ENCODE measurements around the gene CHST11. TPM values are rescaled to one million over a fixed set of nuclear protein-coding genes. Genes with fewer than 3 reads are reported as not detected.

CHST11 gene
- total and polyA plus RNA-seq, 9 of the 15 experiments (the other 6 are each of a cell fraction or from before 2014, with no cell fraction given) = 2.3 to 38.7 (median 15.0) TPM

- TF ChIP-seq ZBTB5 (IDR thresholded peaks at IDR 0.05) (no peak), ESRRA (IDR thresholded peaks at IDR 0.05; ENCODE audit: borderline replicate concordance, low read depth) (no peak), MNT (conservative IDR thresholded peaks at IDR 0.05) (no peak), CHD7 (IDR thresholded peaks at IDR 0.05; ENCODE audit: low read depth, low read length) (no peak), ZNF449 (CRISPR knock-in tag; IDR thresholded peaks at IDR 0.05) (no peak), KDM4B (IDR thresholded peaks at IDR 0.05; ENCODE audit: borderline replicate concordance in 2 of 2, low read depth in 1 of 2) (no peak), SMAD3 (CRISPR knock-in tag; conservative IDR thresholded peaks at IDR 0.05) (no peak), ETV5 (CRISPR knock-in tag; IDR thresholded peaks at IDR 0.05; ENCODE audit: low read depth) (no peak)
These were observed 250.4 kb downstream of the CHST11 start (continued) for GRCh38 chr12:104707194-104707593.
